DOHH2 (cell line): Measurements from ENCODE around the gene KCNC4.

ENCODE experiments used
- H3F3A ChIP-seq: fragments of 200-600 bp; sonication (generic), shearing (Covaris generic); 2 replicates; pipeline ENCODE4 v1.6.0; 2016; ENCODE audit warnings: antibody characterized with exemption, mild to moderate bottlenecking; ENCODE audit not compliant: control insufficient read depth, insufficient read depth
- H3K27ac ChIP-seq: fragments of 200-600 bp; sonication (generic); 2 replicates; pipeline ENCODE4 v1.5.1; 2014; ENCODE audit warnings: low read depth, mild to moderate bottlenecking, low read length, moderate library complexity
- H3K27me3 ChIP-seq: fragments of 200-600 bp; sonication (generic); 2 replicates; pipeline ENCODE4 v1.6.1; 2014; ENCODE audit warnings: mild to moderate bottlenecking, low read length, mixed read lengths; ENCODE audit not compliant: control insufficient read depth
- H3K36me3 ChIP-seq: fragments of 200-600 bp; sonication (generic); 2 replicates; pipeline ENCODE4 v1.6.1; 2014; ENCODE audit warnings: mild to moderate bottlenecking, low read length, moderate library complexity, mixed read lengths; ENCODE audit not compliant: control insufficient read depth
- H3K4me1 ChIP-seq: fragments of 200-600 bp; sonication (generic); 2 replicates; pipeline ENCODE4 v1.6.1; 2014; ENCODE audit warnings: mild to moderate bottlenecking, low read length, mixed read lengths; ENCODE audit not compliant: control insufficient read depth
- H3K4me2 ChIP-seq: fragments of 200-600 bp; sonication (generic); 2 replicates; pipeline ENCODE4 v1.6.0; 2014; ENCODE audit warnings: mild to moderate bottlenecking, low read length, moderate library complexity
- H3K4me3 ChIP-seq: fragments of 200-600 bp; sonication (generic); 2 replicates; pipeline ENCODE4 v1.5.1; 2014; ENCODE audit warnings: mild to moderate bottlenecking, low read length, mixed read lengths
- H3K79me2 ChIP-seq: fragments of 200-600 bp; sonication (generic); 2 replicates; pipeline ENCODE4 v1.6.1; 2014; ENCODE audit warnings: mild to moderate bottlenecking, low read length, mixed read lengths; ENCODE audit not compliant: control insufficient read depth
- H3K9me2 ChIP-seq: fragments of 200-600 bp; sonication (generic); replicated peaks from 2 replicates; pipeline ENCODE4 v1.6.1; 2014; ENCODE audit warnings: mild to moderate bottlenecking, low read length, mixed read lengths; ENCODE audit not compliant: control insufficient read depth
- H3K9me3 ChIP-seq: fragments of 200-600 bp; sonication (generic); 2 replicates; pipeline ENCODE4 v1.6.1; 2014; ENCODE audit warnings: antibody characterized with exemption, low read length, mixed read lengths; ENCODE audit not compliant: control insufficient read depth, insufficient read depth
- H4K20me1 ChIP-seq: fragments of 200-600 bp; sonication (generic); 2 replicates; pipeline ENCODE4 v1.6.0; 2014; ENCODE audit warnings: low read depth, mild to moderate bottlenecking, antibody characterized with exemption, low read length, moderate library complexity; ENCODE audit not compliant: control insufficient read depth, insufficient read depth
- EZH2phosphoT487 ChIP-seq: fragments of 200-600 bp; sonication (generic); IDR thresholded peaks from 2 replicates; pipeline ENCODE4 v1.6.1; 2017; ENCODE audit warnings: borderline replicate concordance, mild to moderate bottlenecking, antibody characterized with exemption, low read length, moderate library complexity, mixed read lengths
- TF ChIP-seq, protein P1 (sequence below): fragments of 200-600 bp; sonication (generic); IDR thresholded peaks from one replicate; pipeline ENCODE4 v1.5.1; 2014; ENCODE audit warnings: antibody characterized with exemption, mild to moderate bottlenecking, low read depth, low read length; ENCODE audit not compliant: poor library complexity, severe bottlenecking

KCNC4 gene

DNA sequence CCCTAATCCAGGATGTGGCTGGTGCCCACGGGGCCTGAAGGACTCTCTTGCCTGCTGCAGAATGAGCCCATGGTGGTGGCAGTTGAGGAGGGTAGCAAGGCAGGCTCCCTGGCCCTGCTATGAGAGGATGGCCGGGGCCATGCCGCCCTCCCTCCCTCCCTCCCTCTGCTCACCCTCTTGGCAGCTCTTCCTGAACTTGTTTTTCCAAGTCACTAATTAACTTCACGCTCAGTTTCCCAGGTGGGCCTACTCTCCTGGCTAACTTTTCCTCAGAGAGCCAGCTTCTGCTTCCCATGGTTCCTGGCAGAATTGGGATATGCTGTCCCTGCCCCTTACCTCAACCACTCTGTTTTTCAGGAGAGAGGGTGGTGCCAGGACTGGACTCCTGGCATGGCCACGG lies 10.2 kb downstream of the KCNC4 start:
- no peak overlapping the region for H3K4me3 ChIP-seq
- H3K27me3 ChIP-seq = no peaks in the 10 kb centered on the region
- no peak overlapping the region for H3K27ac ChIP-seq
- no peaks in the 10 kb centered on the region for H3F3A ChIP-seq
- H3K9me3 ChIP-seq = no peaks in the 10 kb centered on the region
- no peaks in the 10 kb centered on the region for H3K9me2 ChIP-seq
- no peaks in the 10 kb centered on the region for H4K20me1 ChIP-seq
- TF ChIP-seq EZH2phosphoT487 = no peak
- TF ChIP-seq, protein P1, sequence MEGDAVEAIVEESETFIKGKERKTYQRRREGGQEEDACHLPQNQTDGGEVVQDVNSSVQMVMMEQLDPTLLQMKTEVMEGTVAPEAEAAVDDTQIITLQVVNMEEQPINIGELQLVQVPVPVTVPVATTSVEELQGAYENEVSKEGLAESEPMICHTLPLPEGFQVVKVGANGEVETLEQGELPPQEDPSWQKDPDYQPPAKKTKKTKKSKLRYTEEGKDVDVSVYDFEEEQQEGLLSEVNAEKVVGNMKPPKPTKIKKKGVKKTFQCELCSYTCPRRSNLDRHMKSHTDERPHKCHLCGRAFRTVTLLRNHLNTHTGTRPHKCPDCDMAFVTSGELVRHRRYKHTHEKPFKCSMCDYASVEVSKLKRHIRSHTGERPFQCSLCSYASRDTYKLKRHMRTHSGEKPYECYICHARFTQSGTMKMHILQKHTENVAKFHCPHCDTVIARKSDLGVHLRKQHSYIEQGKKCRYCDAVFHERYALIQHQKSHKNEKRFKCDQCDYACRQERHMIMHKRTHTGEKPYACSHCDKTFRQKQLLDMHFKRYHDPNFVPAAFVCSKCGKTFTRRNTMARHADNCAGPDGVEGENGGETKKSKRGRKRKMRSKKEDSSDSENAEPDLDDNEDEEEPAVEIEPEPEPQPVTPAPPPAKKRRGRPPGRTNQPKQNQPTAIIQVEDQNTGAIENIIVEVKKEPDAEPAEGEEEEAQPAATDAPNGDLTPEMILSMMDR = no peak
- peaks cover 5% of the 10 kb centered on the region for H3K36me3 ChIP-seq
- H3K4me2 ChIP-seq = no peak overlapping the region
- no peaks in the 10 kb centered on the region for H3K4me1 ChIP-seq
- H3K79me2 ChIP-seq = no peaks in the 10 kb centered on the region

DNA sequence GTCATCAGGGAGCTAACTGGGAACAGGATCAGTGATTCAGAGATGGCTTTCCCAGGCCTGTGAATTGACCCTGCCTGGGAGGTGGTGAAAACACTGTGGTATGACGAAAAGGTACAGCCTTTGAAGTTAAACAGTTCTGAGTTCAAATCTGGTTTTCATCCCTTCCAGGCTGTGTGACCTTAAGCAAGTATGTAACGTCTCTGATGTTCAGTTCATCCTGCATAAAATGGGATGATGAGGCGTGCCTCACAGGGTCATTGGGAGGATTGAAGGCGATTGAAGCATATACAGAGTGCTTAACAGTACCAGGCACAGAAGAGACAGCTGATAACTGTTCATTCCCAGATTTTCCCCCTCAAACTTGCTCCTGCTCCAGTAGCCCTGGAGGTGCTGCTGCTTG lies 11.0 kb downstream of the KCNC4 start:
- Histone ChIP-seq H3K36me3 (peaks cover 5% of the 10 kb centered on the region), H3K4me3 (no peak overlapping the region), H3K9me3 (no peaks in the 10 kb centered on the region), H3K79me2 (no peaks in the 10 kb centered on the region), H3K27me3 (no peaks in the 10 kb centered on the region), H3K4me2 (no peak overlapping the region), H3K9me2 (no peaks in the 10 kb centered on the region), H3K27ac (no peak overlapping the region), H3K4me1 (no peaks in the 10 kb centered on the region), H4K20me1 (no peaks in the 10 kb centered on the region), H3F3A (no peaks in the 10 kb centered on the region)
- TF ChIP-seq, protein P1 = no peak

DNA sequence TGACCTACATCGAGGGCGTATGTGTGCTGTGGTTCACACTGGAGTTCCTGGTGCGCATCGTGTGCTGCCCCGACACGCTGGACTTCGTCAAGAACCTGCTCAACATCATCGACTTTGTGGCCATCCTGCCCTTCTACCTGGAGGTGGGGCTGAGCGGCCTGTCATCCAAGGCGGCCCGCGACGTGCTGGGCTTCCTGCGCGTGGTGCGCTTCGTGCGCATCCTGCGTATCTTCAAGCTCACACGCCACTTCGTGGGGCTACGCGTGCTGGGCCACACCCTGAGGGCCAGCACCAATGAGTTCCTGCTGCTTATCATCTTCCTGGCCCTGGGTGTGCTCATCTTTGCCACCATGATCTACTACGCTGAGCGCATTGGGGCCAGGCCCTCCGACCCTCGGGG lies 13.0 kb downstream of the KCNC4 start:
- Histone ChIP-seq H3K9me2 (no peaks in the 10 kb centered on the region), H3F3A (no peaks in the 10 kb centered on the region), H3K27me3 (no peaks in the 10 kb centered on the region)

More for the DNA sequence above, 13.0 kb downstream of the KCNC4 start:
- Histone ChIP-seq H3K4me1 (no peaks in the 10 kb centered on the region), H3K36me3 (peaks cover 5% of the 10 kb centered on the region), H3K4me2 (no peak overlapping the region), H3K27ac (no peak overlapping the region), H3K4me3 (no peak overlapping the region), H3K9me3 (no peaks in the 10 kb centered on the region), H3K79me2 (no peaks in the 10 kb centered on the region), H4K20me1 (no peaks in the 10 kb centered on the region)
- no peak for TF ChIP-seq EZH2phosphoT487
- TF ChIP-seq, protein P1 = no peak
